Gastrocnemius medialis (tissue), 4 donors: ENCODE results near the gene MAPK11.

ENCODE experiments used
- CTCF ChIP-seq, 5 experiments: fragments of 450-650 bp in 3 of 5; fragments of 200-600 bp in 2 of 5; sonication (generic) in 2 of 5; IDR thresholded peaks in 4 of 5; conservative IDR thresholded peaks in 1 of 5; 1 replicate in 4 of 5; 2 replicates in 1 of 5; pipeline ENCODE4 v1.5.1; 2016 to 2019; ENCODE audit warnings: antibody characterized with exemption in 5 of 5, mild to moderate bottlenecking in 3 of 5, moderate library complexity in 3 of 5
- POLR2A ChIP-seq, 2 donors: fragments of 450-650 bp; IDR thresholded peaks; one replicate each; pipeline ENCODE4 v1.6.1; 2017; ENCODE audit warnings: antibody characterized with exemption in 2 of 2, mild to moderate bottlenecking in 2 of 2, moderate library complexity in 2 of 2

- TF ChIP-seq CTCF (IDR thresholded peaks at IDR 0.05 in 4 of 5, conservative IDR thresholded peaks at IDR 0.05 in 1 of 5) = no peak
- no peak for TF ChIP-seq POLR2A (IDR thresholded peaks at IDR 0.05)
Observed at GRCh38 chr22:50238755-50239154, 31.4 kb downstream of the MAPK11 start.
